Ecto neural progenitor cell (in vitro differentiated cells): ENCODE data around the gene KRTAP21-2.
"Not testable (repeated sequence)": the region's sequence is repeated elsewhere in the genome, so short reads cannot be mapped to it uniquely, and the experiment has no call there.

Experiments used
- DNase-seq: peaks from one replicate; pipeline ENCODE4 v3.0.0-alpha.2; 2018; ENCODE audit warnings: low spot score

The KRTAP21-2 gene

GRCh38 chr21:30747159-30747558, at the start of gene KRTAP21-2:
Gene KRTAP21-2, minus strand, starts transcription at chr21:30747259. Its CDS starts 57 bp downstream, at chr21:30747202.
- DNase-seq, result no peak

- DNase-seq, result no peak
Measured at GRCh38 chr21:30793581-30794314, 46.7 kb upstream of the KRTAP21-2 start.

- DNase-seq, result no peak
Measured at GRCh38 chr21:30779249-30779648, 32.2 kb upstream of the KRTAP21-2 start.

GRCh38 chr21:30769724-30770431, 22.8 kb upstream of the KRTAP21-2 start:
- no peak for DNase-seq

GRCh38 chr21:30760776-30761175, 13.7 kb upstream of the KRTAP21-2 start:
- DNase-seq, result no peak

GRCh38 chr21:30758306-30758705, 11.2 kb upstream of the KRTAP21-2 start:
- DNase-seq, result no peak

GRCh38 chr21:30755328-30755727, 8.3 kb upstream of the KRTAP21-2 start, which contains the start of gene KRTAP21-1:
Gene KRTAP21-1, minus strand, starts transcription at chr21:30755428. Its CDS starts 50 bp downstream, at chr21:30755378.
- not testable (repeated sequence) for DNase-seq

- no peak for DNase-seq
Measured at GRCh38 chr21:30740462-30740861, 6.6 kb downstream of the KRTAP21-2 start.

- no peak for DNase-seq
Measured at GRCh38 chr21:30733026-30733425, 14.0 kb downstream of the KRTAP21-2 start.

GRCh38 chr21:30726726-30727125, 20.3 kb downstream of the KRTAP21-2 start:
- no peak for DNase-seq

- DNase-seq, result no peak
Measured at GRCh38 chr21:30719401-30719800, 27.7 kb downstream of the KRTAP21-2 start.

GRCh38 chr21:30718239-30718909, 28.7 kb downstream of the KRTAP21-2 start, which contains the start of gene KRTAP21-3:
Gene KRTAP21-3, minus strand, starts transcription at chr21:30718777. Its CDS starts 18 bp downstream, at chr21:30718759.
- no peak for DNase-seq

GRCh38 chr21:30717105-30717504, 30.0 kb downstream of the KRTAP21-2 start:
- no peak for DNase-seq

- no peak for DNase-seq
Measured at GRCh38 chr21:30714946-30715345, 32.1 kb downstream of the KRTAP21-2 start.

GRCh38 chr21:30714456-30714855, 32.6 kb downstream of the KRTAP21-2 start:
- no peak for DNase-seq

GRCh38 chr21:30713766-30714165, 33.3 kb downstream of the KRTAP21-2 start:
- DNase-seq, result no peak

GRCh38 chr21:30710499-30710898, 36.6 kb downstream of the KRTAP21-2 start:
- no peak for DNase-seq

GRCh38 chr21:30707409-30707808, 39.6 kb downstream of the KRTAP21-2 start:
- no peak for DNase-seq
